ENCODE measurements around the gene RBM47.
A peak's percentile ranks its signal among the peaks of the same experiment; 100 is the strongest.

The RBM47 gene

GRCh38 chr4:40626183-40626990, 3.3 kb downstream of the RBM47 start:
- no peak for TF ChIP-seq NFIC (IDR thresholded peaks at IDR 0.05)

GRCh38 chr4:40623707-40624106, 6.0 kb downstream of the RBM47 start:
- TF ChIP-seq REST (IDR thresholded peaks at IDR 0.05; ENCODE audit: low read depth) = no peak
- TF ChIP-seq CREB1 (IDR thresholded peaks at IDR 0.05; ENCODE audit: low read depth) = no peak
- TF ChIP-seq ZBTB7A (IDR thresholded peaks at IDR 0.05; ENCODE audit: low read depth) = no peak
- TF ChIP-seq TCF12 (IDR thresholded peaks at IDR 0.05; ENCODE audit: low read depth) = no peak
- no peak for TF ChIP-seq NFIC (IDR thresholded peaks at IDR 0.05)
- TF ChIP-seq CEBPB (IDR thresholded peaks at IDR 0.05) = no peak

GRCh38 chr4:40622913-40623312, 6.8 kb downstream of the RBM47 start:
- TF ChIP-seq NFIC (IDR thresholded peaks at IDR 0.05) = no peak
- no peak for TF ChIP-seq TAF1 (IDR thresholded peaks at IDR 0.05; ENCODE audit: low read depth)

GRCh38 chr4:40621592-40622512, 7.8 kb downstream of the RBM47 start:
- TF ChIP-seq TCF12 (IDR thresholded peaks at IDR 0.05; ENCODE audit: low read depth) = no peak
- TF ChIP-seq EP300 (IDR thresholded peaks at IDR 0.05; ENCODE audit: borderline replicate concordance) = no peak
- TF ChIP-seq ZBTB7A (IDR thresholded peaks at IDR 0.05; ENCODE audit: low read depth) = no peak
- TF ChIP-seq TEAD4 (IDR thresholded peaks at IDR 0.05) = no peak
- peak; percentile 96 for TF ChIP-seq CEBPB (IDR thresholded peaks at IDR 0.05)
- TF ChIP-seq EGR1 (IDR thresholded peaks at IDR 0.05) = no peak
- no peak for TF ChIP-seq USF1 (IDR thresholded peaks at IDR 0.05)

GRCh38 chr4:40621229-40621591, 8.5 kb downstream of the RBM47 start:
- TF ChIP-seq CEBPB (IDR thresholded peaks at IDR 0.05) (no peak), FOXM1 (IDR thresholded peaks at IDR 0.05; ENCODE audit: borderline replicate concordance, low read depth) (no peak), EGR1 (IDR thresholded peaks at IDR 0.05) (no peak), EP300 (IDR thresholded peaks at IDR 0.05; ENCODE audit: borderline replicate concordance) (no peak), MAX (IDR thresholded peaks at IDR 0.05) (no peak), CREB1 (IDR thresholded peaks at IDR 0.05; ENCODE audit: low read depth) (no peak), USF1 (IDR thresholded peaks at IDR 0.05) (no peak), RAD21 (IDR thresholded peaks at IDR 0.05; ENCODE audit: low read depth) (no peak), TAF1 (IDR thresholded peaks at IDR 0.05; ENCODE audit: low read depth) (no peak), ZBTB7A (IDR thresholded peaks at IDR 0.05; ENCODE audit: low read depth) (no peak), REST (IDR thresholded peaks at IDR 0.05; ENCODE audit: low read depth) (no peak), YY1 (IDR thresholded peaks at IDR 0.05; ENCODE audit: low read depth) (no peak)

- TF ChIP-seq TCF12 (IDR thresholded peaks at IDR 0.05; ENCODE audit: low read depth) (no peak), TAF1 (IDR thresholded peaks at IDR 0.05; ENCODE audit: low read depth) (no peak)
Measured at GRCh38 chr4:40619600-40619999, 10.1 kb downstream of the RBM47 start.

GRCh38 chr4:40617872-40618271, 11.8 kb downstream of the RBM47 start:
- TF ChIP-seq ZBTB7A (IDR thresholded peaks at IDR 0.05; ENCODE audit: low read depth) (no peak), YY1 (IDR thresholded peaks at IDR 0.05; ENCODE audit: low read depth) (no peak), CEBPB (IDR thresholded peaks at IDR 0.05) (peak; percentile 86), TCF12 (IDR thresholded peaks at IDR 0.05; ENCODE audit: low read depth) (no peak), NFIC (IDR thresholded peaks at IDR 0.05) (no peak)
